Measurements from ENCODE around the gene FBXW8.
A peak's percentile ranks its signal among the peaks of the same experiment; 100 is the strongest.

Gene FBXW8

GRCh38 chr12:117047810-117048584 lies 137.2 kb downstream of the FBXW8 start:
- Histone ChIP-seq H3K36me3 (ENCODE audit: control insufficient read depth in 2 of 2, insufficient read depth in 1 of 2, low read length in 2 of 2) (no peaks in the 10 kb centered on the region), H3K4me3 (ENCODE audit: low read depth, low read length) (no peak overlapping the region), H3K9me3 (ENCODE audit: control insufficient read depth, insufficient read depth, low read depth, low read length) (no peaks in the 10 kb centered on the region), H3K4me1 (ENCODE audit: control insufficient read depth, insufficient read depth, low read length) (no peaks in the 10 kb centered on the region), H3K27ac (ENCODE audit: extremely low read depth, low read depth, low read length) (no peak overlapping the region)
- ChIA-PET POLR2A (no interaction called here), CTCF (interaction anchor here (0.6 to 1.2 kb wide), 4 partner anchors 19 to 72 kb away, joined by 3 to 5 read pairs (median 4); partner anchors contain the start of gene TESC)
- TF ChIP-seq ZNF18 (tag by site-specific recombination; IDR thresholded peaks at IDR 0.05) (peak; percentile 76; the same call in 1 of the 2 replicates), EGR2 (tag by site-specific recombination; IDR thresholded peaks at IDR 0.05; ENCODE audit: low read depth) (peak; percentile 46; the same call in 1 of the 2 replicates), ZNF121 (tag by site-specific recombination; IDR thresholded peaks at IDR 0.05) (peak; percentile 39; the same call in 1 of the 2 replicates), ZFP37 (tag by site-specific recombination; IDR thresholded peaks at IDR 0.05) (no peak), OVOL3 (tag by site-specific recombination; IDR thresholded peaks at IDR 0.05) (no peak), ZFHX2 (tag by site-specific recombination; conservative IDR thresholded peaks at IDR 0.05) (0 out of 2 replicates have a peak, but pooled peaks have one; percentile 27), ZNF341 (tag by site-specific recombination; IDR thresholded peaks at IDR 0.05; ENCODE audit: low read depth) (peak; percentile 58)

GRCh38 chr12:117048585-117048904 lies 137.8 kb downstream of the FBXW8 start:
- no peak overlapping the region for H3K4me3 ChIP-seq (ENCODE audit: low read depth, low read length)
- ChIA-PET CTCF (interaction anchor here (0.6 to 1.2 kb wide), 3 partner anchors 41 to 71 kb away, joined by 3 to 4 read pairs (median 3); partner anchors contain the start of gene TESC), POLR2A (no interaction called here)
- no peak overlapping the region for H3K27ac ChIP-seq (ENCODE audit: extremely low read depth, low read depth, low read length)
- H3K4me1 ChIP-seq (ENCODE audit: control insufficient read depth, insufficient read depth, low read length): no peaks in the 10 kb centered on the region
- TF ChIP-seq ZNF785 (tag by site-specific recombination; IDR thresholded peaks at IDR 0.05): no peak
- TF ChIP-seq ZNF610 (tag by site-specific recombination; IDR thresholded peaks at IDR 0.05; ENCODE audit: borderline replicate concordance): no peak
- TF ChIP-seq ZSCAN5A (tag by site-specific recombination; IDR thresholded peaks at IDR 0.05): no peak
- TF ChIP-seq ZNF792 (tag by site-specific recombination; IDR thresholded peaks at IDR 0.05): no peak
- TF ChIP-seq ZSCAN23 (tag by site-specific recombination; IDR thresholded peaks at IDR 0.05): no peak
- TF ChIP-seq TCF7L2 (IDR thresholded peaks at IDR 0.05; ENCODE audit: borderline replicate concordance, low read depth, low read length): no peak
- TF ChIP-seq ZNF777 (tag by site-specific recombination; IDR thresholded peaks at IDR 0.05; ENCODE audit: borderline replicate concordance): no peak
- TF ChIP-seq ZNF513 (tag by site-specific recombination; IDR thresholded peaks at IDR 0.05): no peak
- TF ChIP-seq ZNF571 (tag by site-specific recombination; IDR thresholded peaks at IDR 0.05): no peak
- no peaks in the 10 kb centered on the region for H3K9me3 ChIP-seq (ENCODE audit: control insufficient read depth, insufficient read depth, low read depth, low read length)
- no peaks in the 10 kb centered on the region for H3K36me3 ChIP-seq (ENCODE audit: control insufficient read depth in 2 of 2, insufficient read depth in 1 of 2, low read length in 2 of 2)

GRCh38 chr12:117049295-117049694 lies 138.5 kb downstream of the FBXW8 start:
- no peak overlapping the region for H3K27ac ChIP-seq (ENCODE audit: extremely low read depth, low read depth, low read length)
- TF ChIP-seq ZFHX2 (tag by site-specific recombination; conservative IDR thresholded peaks at IDR 0.05) (0 out of 2 replicates have a peak, but pooled peaks have one; percentile 26), KLF1 (tag by site-specific recombination; IDR thresholded peaks at IDR 0.05) (no peak), ZNF473 (tag by site-specific recombination; IDR thresholded peaks at IDR 0.05) (no peak)
- H3K36me3 ChIP-seq (ENCODE audit: control insufficient read depth in 2 of 2, insufficient read depth in 1 of 2, low read length in 2 of 2): no peaks in the 10 kb centered on the region
- ChIA-PET CTCF (interaction anchor here (1.2 kb wide), 1 partner anchor 71 kb away, joined by 4 read pairs; no protein-coding TSS in a partner anchor), POLR2A (no interaction called here)
- no peaks in the 10 kb centered on the region for H3K9me3 ChIP-seq (ENCODE audit: control insufficient read depth, insufficient read depth, low read depth, low read length)
- no peak overlapping the region for H3K4me3 ChIP-seq (ENCODE audit: low read depth, low read length)
- H3K4me1 ChIP-seq (ENCODE audit: control insufficient read depth, insufficient read depth, low read length): no peaks in the 10 kb centered on the region
